HCEC 1CT (cell line): ENCODE measurements around the gene ATP4B.
"Not testable (repeated sequence)": the region's sequence is repeated elsewhere in the genome, so short reads cannot be mapped to it uniquely, and the experiment has no call there.

Source experiments
- DNase-seq: peaks from one replicate; pipeline ENCODE4 v3.0.0-alpha.2; 2017

Gene ATP4B

GRCh38 chr13:113623491-113624234 is 34.3 kb downstream of the ATP4B start:
- DNase-seq = no peak

- DNase-seq = no peak
Observed at GRCh38 chr13:113622791-113623490, 35.1 kb downstream of the ATP4B start.

GRCh38 chr13:113621986-113622550 is 35.9 kb downstream of the ATP4B start:
- not testable (repeated sequence) for DNase-seq

GRCh38 chr13:113621498-113621897 is 36.5 kb downstream of the ATP4B start:
- not testable (repeated sequence) for DNase-seq

GRCh38 chr13:113621046-113621445 is 37.0 kb downstream of the ATP4B start:
- no peak for DNase-seq

- no peak for DNase-seq
Observed at GRCh38 chr13:113620036-113620796, 37.8 kb downstream of the ATP4B start.

GRCh38 chr13:113618455-113618854 is 39.5 kb downstream of the ATP4B start:
- no peak for DNase-seq

GRCh38 chr13:113617961-113618360 is 40.0 kb downstream of the ATP4B start:
- no peak for DNase-seq

- DNase-seq = no peak
Observed at GRCh38 chr13:113616991-113617749, 40.8 kb downstream of the ATP4B start.

GRCh38 chr13:113616281-113616906 is 41.6 kb downstream of the ATP4B start:
- DNase-seq = no peak

- DNase-seq = no peak
Observed at GRCh38 chr13:113613789-113614379, 44.1 kb downstream of the ATP4B start.

- no peak for DNase-seq
Observed at GRCh38 chr13:113612607-113613006, 45.4 kb downstream of the ATP4B start.

- no peak for DNase-seq
Observed at GRCh38 chr13:113611996-113612395, 46.0 kb downstream of the ATP4B start.

GRCh38 chr13:113610266-113610665 is 47.7 kb downstream of the ATP4B start:
- DNase-seq = no peak

GRCh38 chr13:113609616-113610015 is 48.4 kb downstream of the ATP4B start:
- DNase-seq = no peak

GRCh38 chr13:113608967-113609533 is 48.9 kb downstream of the ATP4B start:
- no peak for DNase-seq

- DNase-seq = no peak
Observed at GRCh38 chr13:113607889-113608635, 49.9 kb downstream of the ATP4B start.

GRCh38 chr13:113607056-113607888 is 50.7 kb downstream of the ATP4B start:
- DNase-seq = no peak

GRCh38 chr13:113605866-113606438 is 52.0 kb downstream of the ATP4B start:
- DNase-seq = no peak
